ENCODE data around the gene NOX4.

NOX4 gene

DNA sequence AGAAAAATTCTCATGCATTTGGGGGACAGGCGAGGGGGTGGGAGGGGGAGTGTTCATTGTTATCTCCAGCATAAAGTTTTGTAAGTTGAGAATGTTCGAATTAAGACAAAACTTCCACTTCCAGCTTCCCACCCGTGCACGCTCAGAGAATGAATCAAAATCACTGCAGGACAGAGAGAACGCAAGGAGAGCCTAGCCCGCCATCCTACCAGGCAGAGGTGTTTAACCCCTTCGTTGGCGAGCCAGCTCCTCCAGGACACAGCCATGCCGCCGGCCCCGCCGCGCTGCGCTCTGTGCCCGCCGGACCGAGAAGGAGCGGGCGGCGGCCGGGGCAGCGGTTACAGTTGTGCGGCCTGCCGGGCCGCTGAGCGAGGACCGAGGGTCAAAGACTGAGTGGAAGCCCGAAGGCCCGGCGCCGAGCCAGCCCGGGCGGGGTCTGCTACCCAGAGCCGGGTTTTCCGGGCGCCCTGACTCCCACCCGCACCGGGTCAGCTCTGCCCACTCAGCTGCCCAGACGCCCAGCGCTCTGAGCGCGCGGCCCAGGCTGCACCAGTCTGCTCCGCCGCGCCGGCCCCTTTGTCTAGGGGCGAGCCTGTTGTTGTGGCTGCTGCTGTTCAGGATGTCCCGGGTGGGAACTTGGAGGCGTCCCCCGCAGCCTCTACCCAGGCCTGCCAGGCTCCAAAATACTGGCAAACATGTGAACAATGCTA, at the start of gene NOX4:
NOX4 (minus strand) TSS at position 395 of the 710 bp plus-strand sequence; CDS start at position 266, 129 bp downstream.
- peak; percentile 57 for DNase-seq (ENCODE audit: low read depth)

DNA sequence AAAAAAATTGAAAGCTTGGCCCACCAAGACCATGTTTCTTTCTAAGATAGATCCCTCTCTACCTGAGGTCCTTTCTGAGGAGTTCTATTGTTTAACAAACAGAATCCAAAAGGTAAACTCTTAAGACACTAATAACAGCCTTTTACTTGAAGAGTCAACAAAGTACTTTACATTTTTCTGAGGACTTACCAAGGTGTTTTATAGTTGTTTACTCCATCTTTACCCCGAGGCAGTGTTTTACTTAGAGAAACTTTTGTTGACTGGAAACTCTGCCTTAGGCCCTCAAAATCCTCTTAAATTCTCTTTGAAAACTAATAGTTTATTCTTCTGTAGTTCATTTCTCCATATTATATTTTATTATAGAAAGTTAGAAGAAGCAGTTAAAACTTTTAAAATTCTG, 49.7 kb upstream of the NOX4 start:
- no peak for DNase-seq (ENCODE audit: low read depth)

DNA sequence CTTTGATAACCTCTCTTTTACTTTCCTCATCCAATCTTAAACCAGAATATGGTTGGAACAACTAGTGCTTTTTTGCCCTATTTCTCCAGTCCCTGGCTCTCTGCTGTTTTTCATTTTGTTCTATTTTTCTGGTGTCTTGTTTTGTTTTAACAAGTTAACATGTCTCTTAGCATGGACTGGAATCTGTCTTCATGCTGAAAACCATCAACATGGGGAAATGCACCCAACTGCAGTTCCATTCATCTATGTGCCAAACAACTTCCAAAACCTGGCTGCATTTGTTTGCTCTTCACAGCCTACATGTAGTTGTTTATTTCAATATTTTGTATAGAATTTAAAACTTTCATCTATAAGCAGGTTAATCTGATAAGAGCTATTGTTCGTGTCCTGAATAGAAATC, 46.8 kb upstream of the NOX4 start:
- no peak for DNase-seq (ENCODE audit: low read depth)

DNA sequence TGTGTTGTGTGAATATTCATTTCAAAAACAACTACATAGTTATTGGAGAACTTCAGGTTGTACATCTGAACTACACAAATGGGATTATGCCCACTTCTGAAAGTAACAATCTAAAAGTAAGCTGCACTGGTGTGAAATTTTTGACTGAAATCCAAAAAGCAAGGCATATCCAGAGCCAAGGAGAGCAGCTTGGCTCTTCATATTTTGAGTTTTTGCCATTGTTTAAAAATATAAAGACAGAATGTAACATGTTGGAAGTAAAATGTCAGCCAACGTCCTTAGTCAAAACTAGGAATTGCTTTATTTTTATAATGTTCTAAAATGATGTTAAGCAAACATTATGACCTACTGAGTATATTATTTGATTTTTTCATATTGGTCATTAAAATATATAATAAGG, 45.8 kb upstream of the NOX4 start:
- DNase-seq (ENCODE audit: low read depth) = no peak

DNA sequence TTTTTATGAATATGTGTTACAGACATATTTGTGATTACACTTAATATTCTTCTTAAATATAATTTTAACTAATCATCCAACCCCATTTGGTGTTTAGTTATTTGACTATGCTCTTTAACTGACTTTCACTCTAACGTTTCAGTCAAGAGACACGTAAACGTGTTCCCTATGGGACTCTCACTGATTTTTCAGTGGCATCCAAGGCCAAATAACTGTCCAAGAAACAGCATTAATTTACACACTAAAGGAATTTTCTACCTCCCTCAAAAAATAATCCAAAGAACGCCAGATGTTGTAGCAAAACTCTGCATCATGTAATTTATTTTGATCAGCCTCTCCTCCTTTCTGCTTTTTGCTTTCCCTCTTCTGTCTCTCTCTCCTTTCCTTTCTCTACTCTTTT, 44.0 kb upstream of the NOX4 start:
- no peak for DNase-seq (ENCODE audit: low read depth)

DNA sequence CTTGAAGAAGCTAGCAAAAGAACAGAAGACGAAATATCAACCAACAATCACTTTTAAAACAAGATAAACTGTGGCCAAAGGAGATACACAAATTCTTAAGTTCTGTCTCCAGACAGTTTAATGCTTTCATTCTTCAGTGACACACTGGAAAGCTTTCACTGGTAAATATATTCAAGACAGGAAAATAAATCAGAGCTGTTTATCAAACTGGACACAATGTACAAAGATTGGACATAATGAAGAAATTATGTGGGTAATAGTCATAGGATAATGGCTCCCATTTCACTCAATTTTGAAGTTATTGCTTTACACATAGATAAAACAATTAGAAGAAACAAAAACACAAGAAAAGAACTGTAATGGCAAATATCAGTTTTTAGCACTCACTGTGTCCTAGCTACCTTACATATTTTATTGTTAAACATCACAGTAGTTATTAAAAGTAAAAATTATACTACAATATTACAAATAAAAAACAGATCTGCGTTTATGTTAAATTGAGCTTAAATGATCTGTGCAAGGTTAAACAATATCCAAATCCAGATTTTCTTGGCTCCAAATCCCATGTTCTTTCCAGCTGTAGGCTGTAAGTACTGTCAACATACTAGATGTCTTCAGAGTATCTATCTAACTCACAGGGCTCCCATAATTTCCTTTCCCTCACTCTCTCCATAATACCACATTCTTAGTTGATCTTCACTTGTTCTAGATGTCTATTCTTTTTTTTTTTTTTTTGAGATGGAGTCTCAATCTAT, 38.6 kb upstream of the NOX4 start:
- no peak for DNase-seq (ENCODE audit: low read depth)

DNA sequence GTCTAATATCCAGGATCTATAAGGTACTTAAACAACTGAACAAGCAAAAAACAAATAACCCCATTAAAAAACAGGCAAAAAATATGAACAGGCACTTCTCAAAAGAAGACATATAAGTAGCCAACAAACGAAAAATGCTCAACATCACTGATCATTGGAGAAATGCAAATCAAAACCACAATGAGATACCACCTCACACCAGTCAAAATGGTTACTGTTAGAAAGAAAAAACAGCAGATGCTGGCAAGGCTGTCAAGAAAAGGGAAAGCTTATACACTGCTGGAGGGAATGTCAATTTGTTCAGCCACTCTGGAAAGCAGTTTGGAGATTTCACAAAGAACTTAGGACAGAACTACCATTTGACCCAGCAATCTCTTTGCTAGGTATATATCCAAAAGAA, 30.6 kb upstream of the NOX4 start:
- no peak for DNase-seq (ENCODE audit: low read depth)

DNA sequence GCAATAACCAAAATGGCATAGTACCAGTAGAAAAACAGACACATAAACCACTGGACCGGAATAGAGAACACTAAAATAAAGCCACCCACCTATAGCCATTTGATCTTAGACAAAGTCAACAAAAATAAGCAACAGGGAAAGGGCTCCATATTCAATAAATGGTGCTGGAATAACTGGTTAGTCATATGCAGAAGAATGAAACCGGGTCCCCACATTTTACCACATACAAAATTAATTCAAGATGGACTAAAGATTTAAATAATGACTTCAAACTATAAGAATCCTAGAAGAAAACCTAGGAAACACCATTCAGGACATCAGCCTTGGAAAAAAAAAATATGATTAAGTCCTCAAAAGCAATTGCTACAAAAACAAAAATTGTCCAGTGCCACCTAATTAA, 30.1 kb upstream of the NOX4 start:
- peak; percentile 50 for DNase-seq (ENCODE audit: low read depth)

DNA sequence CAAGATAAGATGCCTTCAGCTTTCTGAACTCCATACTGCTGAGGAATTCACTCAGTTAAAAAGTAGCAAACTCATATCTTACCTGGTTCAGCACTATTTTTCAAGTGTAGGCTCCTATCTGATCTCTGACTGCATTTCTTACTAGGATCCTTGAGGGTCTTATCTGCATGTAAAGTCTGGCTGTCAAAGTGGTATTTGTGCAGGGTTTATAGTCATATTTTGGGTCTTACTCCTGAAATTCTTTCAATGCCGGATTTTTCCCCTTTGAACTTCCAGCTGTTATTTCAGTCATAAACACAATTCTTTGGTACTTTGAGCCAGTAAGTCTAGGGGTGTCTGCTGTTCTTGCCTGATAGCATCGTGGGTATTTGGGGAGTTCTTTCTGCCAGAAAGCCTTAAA, 25.3 kb upstream of the NOX4 start:
- DNase-seq (ENCODE audit: low read depth) = peak; percentile 6

DNA sequence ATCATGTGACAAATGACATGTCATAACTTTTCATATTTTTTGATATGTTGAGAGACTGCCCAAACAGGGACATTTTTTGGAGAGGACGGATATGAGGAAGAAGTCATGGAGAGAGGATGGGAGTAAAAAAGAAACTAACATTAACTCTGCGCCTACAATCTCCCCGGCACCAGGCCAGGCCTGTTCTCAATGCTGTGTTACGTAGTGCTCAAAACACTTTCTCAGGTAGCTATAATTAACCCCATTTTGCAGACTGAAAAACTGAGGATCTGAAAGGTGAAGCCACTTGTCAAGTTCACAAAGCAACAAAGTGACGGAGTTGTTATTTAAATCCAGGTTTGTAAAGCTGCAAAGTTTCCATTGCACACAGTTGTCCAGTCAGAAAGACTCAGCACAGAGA, 17.4 kb upstream of the NOX4 start:
- no peak for DNase-seq (ENCODE audit: low read depth)

DNA sequence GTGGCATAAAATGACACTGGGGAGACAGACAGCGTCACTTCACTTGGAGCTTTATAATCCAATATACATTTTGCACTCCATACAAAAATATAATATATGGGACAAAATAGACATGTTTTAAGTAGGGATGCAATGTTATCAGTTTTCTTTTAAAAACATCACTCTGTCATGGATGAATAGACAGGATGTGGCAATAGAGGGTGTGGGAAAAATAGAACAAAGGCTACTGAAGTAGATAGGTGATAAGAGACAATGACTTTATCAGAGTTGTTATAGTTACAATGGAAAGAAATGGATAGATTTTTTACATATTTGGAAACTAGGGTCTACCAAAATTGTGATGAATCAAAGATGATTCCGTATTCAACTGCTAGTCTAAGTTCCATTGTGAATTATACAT, 13.1 kb upstream of the NOX4 start:
- no peak for DNase-seq (ENCODE audit: low read depth)

DNA sequence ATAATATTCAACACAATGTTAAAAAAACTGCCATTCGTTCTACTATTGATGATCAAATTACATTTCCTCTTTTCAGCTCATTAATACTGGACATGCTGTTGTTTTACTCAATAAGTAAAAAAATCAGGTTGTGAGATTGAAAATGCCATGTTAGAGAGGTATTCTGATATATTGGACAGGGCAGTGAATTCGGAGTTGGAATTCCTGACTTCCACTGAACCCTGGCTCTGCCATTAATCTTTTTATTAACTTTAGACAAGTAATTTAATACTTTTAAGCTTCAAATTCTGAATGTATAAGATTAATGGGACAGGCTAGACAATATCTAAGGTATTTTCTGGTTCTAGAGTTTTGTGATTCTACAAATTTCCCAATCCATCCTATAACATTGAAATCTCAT, 12.2 kb upstream of the NOX4 start:
- DNase-seq (ENCODE audit: low read depth) = no peak

DNA sequence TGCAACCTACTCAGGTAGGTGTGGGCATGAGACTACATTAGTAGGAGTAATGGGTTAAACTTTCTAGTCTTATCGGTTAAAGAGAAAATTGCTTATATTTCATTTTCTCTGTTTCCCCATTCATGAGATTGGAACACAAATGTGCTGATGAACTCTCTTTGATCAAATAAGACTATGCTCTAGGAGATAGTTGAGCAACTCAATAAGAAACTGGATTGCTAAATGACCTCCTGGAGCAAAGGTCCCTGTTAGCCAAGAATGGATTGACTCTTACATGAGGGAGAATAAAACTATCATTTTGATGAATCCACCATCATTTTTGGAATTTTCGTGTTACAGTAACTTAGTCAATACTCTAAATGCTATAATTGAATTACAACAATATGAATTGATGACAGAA, 11.1 kb upstream of the NOX4 start:
- DNase-seq (ENCODE audit: low read depth) = no peak

DNA sequence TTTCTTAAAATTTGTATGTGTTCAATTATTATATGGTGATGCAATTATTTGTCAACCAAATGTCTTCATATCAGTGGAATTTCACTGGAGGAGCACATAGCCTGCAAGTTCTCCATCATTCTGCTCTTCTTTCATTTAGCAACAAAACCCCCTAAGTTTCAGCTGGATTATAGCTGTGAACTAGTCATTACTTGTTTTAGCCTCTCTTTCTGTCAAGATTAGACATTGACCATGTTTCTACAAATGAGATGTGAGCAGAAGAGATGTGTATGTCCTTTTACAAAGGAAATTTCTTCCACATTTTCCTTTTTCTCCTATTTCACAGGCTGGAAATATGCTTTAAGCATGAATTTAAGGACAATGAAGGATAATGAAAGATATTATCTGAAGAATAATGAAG, 9.2 kb upstream of the NOX4 start:
- DNase-seq (ENCODE audit: low read depth) = no peak

DNA sequence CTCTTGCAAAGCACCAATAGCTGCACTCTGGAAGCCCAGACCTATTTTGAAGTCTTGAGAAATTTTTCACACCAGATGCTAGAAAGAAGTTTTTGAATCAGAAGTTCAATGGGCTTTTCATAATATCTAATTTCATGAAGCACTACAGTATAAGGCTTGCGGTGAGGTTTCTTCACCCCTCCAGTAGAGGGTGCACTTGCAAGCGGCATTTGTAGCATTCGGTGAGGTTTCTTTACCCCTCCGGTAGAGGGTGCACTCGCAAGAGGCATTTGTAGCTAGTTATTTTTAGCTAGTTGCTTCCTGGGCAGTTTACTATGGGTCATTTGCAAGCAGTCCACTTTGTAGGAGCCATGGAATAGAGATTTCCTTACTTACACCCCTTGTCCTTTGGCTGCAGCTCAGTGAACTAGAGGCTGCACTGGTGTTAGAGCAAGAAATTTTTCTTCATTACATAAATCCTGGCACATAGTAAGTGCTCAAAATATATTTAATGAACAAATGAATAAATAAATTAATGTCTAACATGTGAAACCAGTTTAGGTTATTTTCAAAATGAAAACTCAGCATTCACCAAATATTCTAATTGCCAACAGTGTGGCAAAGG, 7.8 kb upstream of the NOX4 start:
- no peak for DNase-seq (ENCODE audit: low read depth)

DNA sequence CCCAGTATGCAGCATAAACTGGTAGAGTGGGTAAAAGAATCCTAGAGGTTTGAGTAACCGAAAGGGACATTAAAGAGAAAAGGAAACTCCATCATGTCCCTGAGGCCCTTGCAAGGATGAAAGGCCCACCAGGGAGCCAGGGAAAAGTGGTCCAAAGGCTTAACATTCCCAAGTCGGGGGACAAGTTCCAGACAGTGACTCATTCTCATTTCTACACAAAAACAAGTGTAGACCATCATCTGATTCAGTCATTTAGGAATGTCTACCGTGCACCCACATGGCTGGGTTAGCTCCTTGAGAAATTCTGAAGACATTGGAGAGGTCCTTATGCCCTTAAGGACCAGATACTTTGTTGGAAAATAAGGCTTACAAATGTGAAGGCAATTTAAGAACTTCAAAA, 4.8 kb upstream of the NOX4 start:
- DNase-seq (ENCODE audit: low read depth) = peak; percentile 94

DNA sequence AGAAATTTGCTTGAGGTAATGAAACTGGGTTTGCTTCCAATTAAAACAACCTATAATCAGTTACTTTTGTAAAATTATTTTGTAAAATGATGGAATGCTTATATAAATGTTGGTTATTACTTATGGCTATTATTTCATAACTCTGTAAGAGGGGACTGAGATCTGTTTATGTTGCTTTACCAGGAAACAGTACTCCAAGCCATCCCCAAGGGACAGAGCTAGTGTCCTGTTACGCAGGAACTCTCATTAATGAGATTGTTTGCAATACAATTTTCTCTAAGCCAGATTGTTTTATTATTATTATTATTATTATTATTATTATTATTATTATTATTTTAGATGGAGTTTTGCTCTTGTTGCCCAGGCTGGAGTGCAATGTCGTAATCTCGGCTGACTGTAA, 2.3 kb upstream of the NOX4 start:
- no peak for DNase-seq (ENCODE audit: low read depth)

DNA sequence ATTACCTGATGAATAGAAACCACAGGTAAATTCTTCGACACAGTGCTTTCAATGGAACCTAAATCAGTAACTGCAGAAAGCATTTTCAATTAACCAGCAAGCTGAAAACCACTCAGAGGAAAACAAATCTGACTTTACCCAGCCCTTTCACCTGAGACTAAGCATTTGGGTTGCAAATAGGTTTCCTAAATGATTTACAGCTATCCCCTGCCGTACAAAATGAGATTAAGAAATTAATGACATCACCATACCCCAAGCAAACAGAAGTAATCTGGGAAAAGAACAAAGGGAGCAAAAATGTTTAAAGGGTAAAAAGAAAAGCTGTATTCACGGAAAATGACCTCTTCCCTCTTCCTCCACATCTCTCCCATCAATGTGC, 584 bp downstream of the NOX4 start:
- no peak for DNase-seq (ENCODE audit: low read depth)

DNA sequence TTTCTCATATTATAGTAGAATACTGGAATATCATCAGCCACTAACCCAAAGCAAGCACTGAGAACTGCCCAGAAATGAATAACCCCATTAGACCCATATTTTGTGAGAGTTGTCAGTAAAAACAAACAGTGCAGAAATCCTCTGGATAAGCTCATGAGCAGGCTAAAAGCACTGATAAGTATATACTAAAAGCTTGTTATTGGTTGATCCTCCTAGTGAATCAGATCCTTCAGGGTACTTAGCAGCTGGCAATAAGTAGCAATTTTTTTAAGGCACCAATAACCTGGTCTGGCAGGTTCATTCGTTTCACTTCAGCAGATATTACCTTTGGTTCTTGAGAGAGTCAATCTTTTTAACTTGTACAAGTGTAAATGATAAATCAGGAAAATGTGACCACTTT, 1.2 kb downstream of the NOX4 start:
- peak; percentile 27 for DNase-seq (ENCODE audit: low read depth)

DNA sequence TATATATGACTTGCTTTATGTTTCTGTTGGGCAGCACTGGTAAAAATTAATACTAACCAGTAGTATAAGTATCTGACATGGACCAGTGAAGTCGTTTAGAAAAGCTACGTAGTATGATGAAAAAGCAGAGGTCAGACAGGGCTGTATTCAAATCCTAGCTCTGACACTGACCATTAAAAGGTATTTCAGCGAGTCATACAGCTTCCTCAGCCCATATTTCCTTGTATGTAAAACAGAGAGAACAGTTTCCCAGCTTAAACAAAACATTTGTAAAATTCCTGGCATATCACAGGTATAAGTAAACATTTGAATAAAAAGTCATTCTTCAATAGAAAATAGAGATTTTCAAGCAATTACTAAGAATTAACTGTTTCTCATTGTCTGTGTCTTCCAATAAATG, 4.2 kb downstream of the NOX4 start:
- DNase-seq (ENCODE audit: low read depth) = peak; percentile 66

DNA sequence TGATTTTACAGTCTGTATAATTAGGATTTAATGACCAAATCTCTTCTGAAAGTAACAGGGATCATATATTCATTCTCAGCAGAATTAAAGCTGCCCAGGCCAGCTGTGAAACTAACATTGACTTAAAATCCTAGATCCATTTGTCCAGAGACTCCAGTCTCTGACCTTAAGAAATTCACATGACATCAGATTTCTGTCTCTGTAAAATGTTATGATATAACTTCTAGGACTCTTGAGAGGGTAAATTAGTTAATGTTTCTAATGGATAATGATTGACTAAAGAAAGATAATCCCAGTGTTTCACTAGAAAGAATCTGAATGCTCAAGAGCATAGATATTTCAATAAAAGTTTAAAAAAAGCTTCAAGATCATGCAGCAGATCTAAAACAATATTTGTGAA, 6.3 kb downstream of the NOX4 start:
- DNase-seq (ENCODE audit: low read depth) = no peak

DNA sequence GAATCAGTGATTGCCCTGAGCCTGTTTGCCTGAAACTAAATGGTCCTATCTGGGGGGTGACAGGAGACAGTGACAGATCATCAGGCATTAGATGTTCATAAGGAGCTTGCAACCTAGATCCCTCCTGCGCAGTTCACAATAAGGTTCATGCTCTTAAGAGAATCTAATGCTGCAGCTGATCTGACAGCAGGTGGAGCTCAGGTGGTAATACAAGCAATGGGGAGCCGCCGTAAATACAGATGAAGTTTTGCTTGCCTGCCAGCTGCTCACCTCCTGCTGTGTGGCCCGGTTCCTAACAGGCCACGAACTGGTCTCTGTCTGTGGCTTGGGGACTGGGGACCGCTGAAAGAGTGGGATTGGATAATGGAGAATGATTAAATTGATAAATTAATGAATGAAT, 14.0 kb downstream of the NOX4 start:
- no peak for DNase-seq (ENCODE audit: low read depth)

DNA sequence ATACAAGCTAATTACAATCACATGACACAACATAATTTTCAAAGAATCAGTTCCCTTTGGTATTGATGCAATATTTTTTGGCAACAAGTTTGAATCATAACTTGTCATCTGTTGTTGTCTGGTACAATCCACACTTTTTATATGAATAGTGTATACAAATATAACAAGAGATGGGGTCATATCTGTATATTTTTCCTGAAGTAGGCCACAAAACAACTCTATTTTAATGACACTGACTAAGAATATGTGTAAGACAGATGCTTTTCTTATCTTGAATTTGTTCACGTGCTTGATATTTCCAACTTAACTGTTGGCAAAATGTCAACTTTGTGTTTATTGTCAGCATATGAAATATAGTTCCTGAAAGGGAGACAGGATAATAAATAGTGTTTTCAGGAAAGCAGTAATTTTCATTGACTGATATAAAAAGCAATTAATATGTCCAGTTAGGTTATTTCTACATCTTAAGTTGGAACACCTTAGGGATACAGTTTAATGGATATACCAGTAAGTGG, 27.9 kb downstream of the NOX4 start:
- no peak for DNase-seq (ENCODE audit: low read depth)

Data from EH (cell line).